ENCODE measurements around the gene RASGEF1B. TPM values are rescaled to one million over a fixed set of nuclear protein-coding genes. Genes with fewer than 3 reads are reported as not detected.

Gene RASGEF1B
- total and polyA plus RNA-seq, 2 of the 4 experiments (the other 2 are of a cell fraction), result 0.09 to 0.36 TPM

DNA sequence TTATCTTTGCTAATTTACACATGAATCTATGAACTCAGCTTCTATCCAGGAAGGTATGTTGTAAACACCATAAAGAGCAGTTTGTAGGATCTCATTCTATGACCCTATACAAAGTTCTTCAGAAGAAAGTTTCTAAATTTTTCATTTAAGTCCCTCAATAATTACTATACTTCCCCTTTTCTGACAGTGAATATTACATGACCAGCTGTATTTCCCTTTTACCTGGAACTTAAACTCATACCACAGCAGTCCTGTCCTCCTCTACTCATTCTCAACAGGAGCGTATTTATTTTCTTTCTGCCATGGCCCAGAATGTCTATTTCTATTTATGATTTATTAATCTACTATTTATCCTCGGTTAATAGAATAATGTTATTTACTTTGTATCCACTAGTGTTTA lies 15.8 kb downstream of the RASGEF1B start:
- DNase-seq, result no peak
- no peak overlapping the region for H3K4me2 ChIP-seq (ENCODE audit: low read depth, low read length)
- no peak overlapping the region for H3K9ac ChIP-seq (ENCODE audit: low read depth, low read length)
- no CpG with 5 or more reads among the region's 2 CpGs for WGBS, 2 experiments (ENCODE audit: extremely low coverage in 2 of 2, insufficient read length in 1 of 2)
- no peak overlapping the region for H2BK20ac ChIP-seq (ENCODE audit: low read depth, low read length)
- no peak overlapping the region for H3K4me3 ChIP-seq (ENCODE audit: insufficient read depth, low read depth, low read length)
- ATAC-seq (ENCODE audit: low read depth), result no peak
- H3K27ac ChIP-seq (ENCODE audit: insufficient read depth, low read length), result no peak overlapping the region
- H3K18ac ChIP-seq (ENCODE audit: low read depth, low read length), result no peak overlapping the region
- intact Hi-C loops (cut with micrococcal nuclease), result no loop called here
- H3K27me3 ChIP-seq (ENCODE audit: control insufficient read depth, insufficient read depth, low read length), result peaks cover 3% of the 10 kb centered on the region; the same call in 1 of the 2 replicates
- no peak overlapping the region for H2AK9ac ChIP-seq (replicated peaks; ENCODE audit: low read depth, low read length, poor library complexity)
- no peak overlapping the region for H2BK15ac ChIP-seq (ENCODE audit: low read depth, low read length)
- no peak overlapping the region for H3K56ac ChIP-seq (ENCODE audit: extremely low read depth, insufficient read depth, low read length)
- H2AK5ac ChIP-seq (ENCODE audit: low read depth, low read length), result no peak overlapping the region
- H4K91ac ChIP-seq (ENCODE audit: insufficient read depth, low read depth, low read length), result no peak overlapping the region
- no peaks in the 10 kb centered on the region for H3K9me1 ChIP-seq (ENCODE audit: insufficient read depth, low read length)
- no peaks in the 10 kb centered on the region for H3K9me3 ChIP-seq (ENCODE audit: control insufficient read depth, insufficient read depth, low read length)
- no TSS peak for BruUV-seq (replicated peaks)
- H3K14ac ChIP-seq (replicated peaks; ENCODE audit: low read depth, low read length), result no peak overlapping the region
- H3K23ac ChIP-seq (ENCODE audit: low read depth, low read length), result no peak overlapping the region
- no peak overlapping the region for H4K5ac ChIP-seq (ENCODE audit: low read depth, low read length)
- dilution Hi-C loops (cut with HindIII; ENCODE audit: low sequenced_read_pairs, unreplicated experiment), result no loop called here
- no peak overlapping the region for H4K8ac ChIP-seq (ENCODE audit: low read depth in 2 of 2, low read length in 2 of 2)
- peaks cover 2% of the 10 kb centered on the region; the same call in 1 of the 2 replicates for H3K36me3 ChIP-seq (ENCODE audit: control insufficient read depth, insufficient read depth, low read length)
- H2BK5ac ChIP-seq (ENCODE audit: low read depth, low read length, poor library complexity, severe bottlenecking), result no peak overlapping the region
- peaks cover 5% of the 10 kb centered on the region; the same call in 1 of the 2 replicates for H3K4me1 ChIP-seq (ENCODE audit: control insufficient read depth, insufficient read depth, low read length)
- no peaks in the 10 kb centered on the region for H4K20me1 ChIP-seq (ENCODE audit: insufficient read depth, low read length)
- no peak overlapping the region for H3K4ac ChIP-seq (ENCODE audit: low read depth, low read length)
- CTCF ChIA-PET, result no interaction called here
- no peak overlapping the region for H2AFZ ChIP-seq (replicated peaks; ENCODE audit: low read length, poor library complexity)
- no peaks in the 10 kb centered on the region for H3K79me1 ChIP-seq (ENCODE audit: low read depth in 1 of 2, low read length in 2 of 2)
- POLR2A ChIA-PET (ENCODE audit: unreplicated experiment), result no interaction called here
- no peak overlapping the region for H2BK120ac ChIP-seq (ENCODE audit: low read depth, low read length)
- in situ Hi-C loops (cut with MboI; ENCODE audit: low sequenced_read_pairs), result no loop called here
- no peak for TF ChIP-seq MAFK (IDR thresholded peaks at IDR 0.05; ENCODE audit: low read depth, low read length)
- no peak for TF ChIP-seq RAD21 (IDR thresholded peaks at IDR 0.05; ENCODE audit: low read length)
- TF ChIP-seq SMC3 (IDR thresholded peaks at IDR 0.05; ENCODE audit: low read depth, low read length), result no peak
- TF ChIP-seq, protein P1, sequence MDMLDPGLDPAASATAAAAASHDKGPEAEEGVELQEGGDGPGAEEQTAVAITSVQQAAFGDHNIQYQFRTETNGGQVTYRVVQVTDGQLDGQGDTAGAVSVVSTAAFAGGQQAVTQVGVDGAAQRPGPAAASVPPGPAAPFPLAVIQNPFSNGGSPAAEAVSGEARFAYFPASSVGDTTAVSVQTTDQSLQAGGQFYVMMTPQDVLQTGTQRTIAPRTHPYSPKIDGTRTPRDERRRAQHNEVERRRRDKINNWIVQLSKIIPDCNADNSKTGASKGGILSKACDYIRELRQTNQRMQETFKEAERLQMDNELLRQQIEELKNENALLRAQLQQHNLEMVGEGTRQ (IDR thresholded peaks at IDR 0.05; ENCODE audit: low read depth, low read length), result no peak
- TF ChIP-seq CEBPB (IDR thresholded peaks at IDR 0.05; ENCODE audit: low read depth, low read length), result no peak
- TF ChIP-seq RFX5 (IDR thresholded peaks at IDR 0.05; ENCODE audit: low read depth, low read length), result no peak
- no peak for TF ChIP-seq FOS (IDR thresholded peaks at IDR 0.05; ENCODE audit: low read depth, low read length)
- no peak for TF ChIP-seq MXI1 (IDR thresholded peaks at IDR 0.05; ENCODE audit: borderline replicate concordance, low read depth, low read length)

All from IMR-90 (cell line).